ENCODE results near the gene IQGAP3. TPM values are rescaled to one million over a fixed set of nuclear protein-coding genes. Genes with fewer than 3 reads are reported as not detected.

Gene IQGAP3
- polyA plus RNA-seq, 10 donors, result 5.3 to 11.5 (median 7.3) TPM

DNA sequence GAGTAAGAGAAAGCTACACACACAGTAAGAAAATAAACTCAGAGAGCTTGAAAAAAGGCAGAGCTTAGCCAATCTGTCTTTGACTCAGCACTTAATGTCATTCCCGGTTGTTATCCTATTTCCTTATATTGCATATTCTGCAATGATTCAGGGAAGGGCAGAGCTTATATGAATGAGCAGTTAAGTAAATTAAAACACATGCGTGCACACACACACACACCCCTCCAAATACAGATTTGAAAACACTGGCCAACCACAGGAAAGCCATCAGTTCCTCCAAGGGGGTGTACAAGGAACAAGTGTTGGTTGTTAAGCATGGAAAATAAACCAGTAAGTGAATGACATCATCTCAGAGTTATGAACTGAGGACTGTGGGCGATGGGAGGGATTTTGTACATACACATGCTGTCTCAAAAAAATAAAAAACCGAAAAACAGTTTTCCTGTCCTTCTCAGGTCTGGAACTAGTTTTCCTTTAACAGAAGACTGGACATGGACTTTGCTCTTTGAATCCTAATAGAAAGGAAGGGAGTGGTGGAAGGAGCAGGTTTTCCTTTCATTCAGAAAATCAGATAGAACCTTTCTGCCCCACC is 1.0 kb downstream of the IQGAP3 start:
- peak in 2 of 3 donors; percentile 60 to 84 for DNase-seq

DNA sequence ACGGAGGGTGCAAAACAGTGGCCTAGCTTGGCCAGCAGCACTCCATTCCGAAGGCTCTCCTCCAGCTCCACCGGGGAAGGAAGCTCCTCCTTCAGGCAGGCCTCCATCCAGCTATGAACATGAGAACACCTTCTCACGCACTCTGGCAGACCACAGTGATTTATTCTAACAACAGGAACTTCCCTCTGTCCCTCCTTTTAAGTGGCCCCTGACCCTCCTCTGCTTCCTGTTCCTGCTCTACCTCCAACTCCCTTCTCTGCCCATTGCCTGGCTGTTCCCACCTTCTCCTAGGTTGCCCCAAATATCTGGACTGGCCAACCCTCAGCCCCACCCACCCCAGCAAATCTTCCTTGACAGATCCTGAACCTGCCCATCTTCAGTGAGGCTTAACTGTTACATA is 5.9 kb downstream of the IQGAP3 start:
- DNase-seq, result no peak

DNA sequence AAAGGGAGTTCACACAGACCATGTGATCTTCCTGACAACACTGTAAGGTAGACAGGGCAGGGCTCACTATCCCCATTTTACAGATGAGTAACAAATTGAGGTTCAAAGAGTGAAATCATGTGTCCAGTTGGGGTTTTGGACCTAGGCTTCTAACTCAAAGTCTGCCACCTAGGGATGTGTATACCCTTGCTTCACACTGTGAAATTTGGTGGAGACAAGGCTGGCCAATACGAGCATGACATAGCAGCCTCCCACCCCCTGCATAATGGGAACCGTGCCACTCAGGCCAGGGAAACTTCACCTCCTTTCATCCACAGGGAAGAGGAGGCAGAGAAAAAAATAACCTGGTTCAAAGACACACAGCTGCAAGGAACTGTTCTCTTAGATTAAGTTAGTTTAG is 6.8 kb downstream of the IQGAP3 start:
- DNase-seq, result no peak

DNA sequence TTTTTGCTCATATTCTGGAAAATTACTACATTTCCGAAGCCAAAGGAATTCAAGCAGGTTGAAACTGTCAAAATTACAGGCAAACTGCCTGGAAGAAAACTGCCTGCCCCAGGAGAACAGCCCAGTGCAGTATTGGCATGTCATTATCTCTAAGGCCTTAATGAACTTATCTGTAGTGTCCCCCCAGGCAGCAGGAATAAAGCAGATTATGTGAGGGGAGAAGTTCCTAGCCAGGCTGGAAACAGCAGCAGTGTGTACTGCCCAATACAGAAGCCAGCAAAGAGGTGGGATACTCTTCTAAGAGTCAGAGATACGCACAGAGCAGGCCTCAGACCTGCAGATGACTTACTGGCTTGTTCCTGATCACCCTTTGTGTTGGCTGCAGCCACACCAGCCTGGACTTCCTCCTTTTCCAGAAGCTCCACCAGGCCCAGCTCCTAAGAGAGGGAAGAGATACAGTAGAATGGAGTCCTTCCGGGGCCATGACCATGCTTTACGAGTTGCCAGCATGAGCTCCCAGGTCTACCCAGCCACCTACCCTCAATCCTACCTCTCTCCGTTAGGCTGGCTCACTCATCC is 11.7 kb downstream of the IQGAP3 start:
- DNase-seq, result no peak

DNA sequence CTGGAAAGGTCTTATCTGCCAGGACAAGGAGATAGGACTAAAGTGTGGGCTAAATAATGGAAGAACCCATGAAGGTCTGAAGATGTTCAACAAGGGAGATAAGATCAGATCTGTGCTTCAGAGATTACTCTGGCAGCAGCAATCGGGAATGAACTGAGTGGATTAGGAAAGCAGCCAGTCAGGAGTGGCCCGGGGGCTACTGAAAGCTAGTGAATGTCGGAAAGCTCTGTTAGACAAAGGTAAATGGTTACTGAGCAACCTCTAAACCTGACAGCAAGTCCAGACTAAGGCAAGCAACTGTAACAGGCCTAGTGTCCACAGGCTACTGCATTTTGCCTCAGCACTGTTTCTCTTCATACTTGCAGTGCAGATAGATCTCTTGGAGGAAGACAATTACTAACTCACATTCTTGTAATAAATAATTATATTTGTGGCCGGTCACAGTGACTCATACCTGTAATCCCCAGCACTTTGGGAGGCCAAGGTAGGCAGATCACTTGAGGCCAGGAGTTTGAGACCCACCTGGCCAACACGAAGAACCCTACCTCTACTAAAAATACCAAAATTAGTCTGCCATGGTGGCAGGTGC is 12.5 kb downstream of the IQGAP3 start:
- no peak for DNase-seq

DNA sequence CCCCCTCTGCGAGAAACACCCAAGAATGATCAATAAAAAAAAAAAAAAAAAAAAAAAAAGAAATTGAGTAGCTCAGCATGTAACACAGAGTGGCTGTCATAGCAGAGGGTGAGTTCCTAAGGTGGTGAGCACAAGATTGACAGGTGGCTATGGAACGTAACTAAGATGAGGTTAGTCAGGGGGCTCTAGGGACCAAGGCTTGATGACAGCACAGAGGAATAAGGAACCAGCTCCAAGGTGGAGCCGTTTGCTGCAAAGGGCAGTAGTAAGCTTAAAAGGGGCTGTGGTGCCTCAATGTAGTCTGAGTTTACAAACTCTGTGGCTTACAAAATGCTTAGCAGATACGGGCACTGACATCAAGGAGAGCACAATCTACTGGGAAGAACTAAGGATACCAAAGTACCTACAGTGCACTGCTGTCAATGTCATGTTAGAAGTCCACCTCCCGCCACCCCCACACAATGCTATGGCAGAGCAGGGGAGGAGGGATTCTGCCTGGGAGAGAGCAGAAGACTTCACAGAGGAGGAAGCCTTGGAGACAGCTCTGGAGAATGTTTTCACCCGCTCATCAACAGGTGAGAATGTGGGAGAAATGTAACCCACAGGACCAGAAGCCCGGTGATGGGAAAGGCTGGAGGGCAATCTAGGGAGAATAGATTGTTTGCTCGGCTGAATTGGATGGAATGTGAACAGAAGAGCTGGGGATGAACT is 13.1 kb downstream of the IQGAP3 start:
- no peak for DNase-seq

DNA sequence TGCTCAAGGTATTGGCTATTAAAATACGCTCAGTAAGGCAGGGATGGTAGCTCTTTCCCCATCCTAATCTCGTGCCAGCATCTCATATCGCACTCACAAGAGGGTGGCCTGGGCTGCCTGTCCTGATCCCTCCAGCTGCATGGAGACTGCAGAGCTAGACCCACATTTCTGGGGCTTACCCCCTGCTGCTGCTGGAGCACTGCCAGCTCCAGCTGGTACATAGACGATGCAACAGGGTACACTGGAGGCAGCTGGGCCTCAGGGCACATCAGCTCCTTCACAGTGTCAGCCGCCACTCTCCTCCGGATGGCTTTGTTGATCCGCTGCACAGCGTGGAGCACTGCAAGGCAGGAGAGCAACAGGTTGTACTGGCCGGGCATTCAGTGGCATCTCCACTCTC is 16.0 kb downstream of the IQGAP3 start:
- no peak for DNase-seq

DNA sequence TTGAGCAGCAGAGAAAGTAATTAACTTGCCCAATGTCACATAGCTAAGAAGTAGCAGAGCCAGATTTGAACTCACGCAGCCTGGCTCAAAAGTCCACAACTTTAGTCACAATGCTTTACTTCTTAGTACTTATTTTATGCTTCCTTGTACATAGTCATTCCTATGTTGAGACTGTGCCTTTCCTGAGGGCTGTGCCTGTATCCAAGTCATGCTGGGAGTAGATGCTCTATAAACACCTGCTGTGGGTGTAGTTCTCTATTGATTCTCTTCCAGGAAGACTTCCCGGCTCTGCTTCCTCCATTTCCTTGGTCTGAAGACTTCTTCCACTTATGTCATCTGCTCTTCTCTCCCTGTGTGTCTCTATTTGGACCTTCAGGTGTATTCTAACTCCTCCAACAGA is 16.6 kb downstream of the IQGAP3 start:
- no peak for DNase-seq

DNA sequence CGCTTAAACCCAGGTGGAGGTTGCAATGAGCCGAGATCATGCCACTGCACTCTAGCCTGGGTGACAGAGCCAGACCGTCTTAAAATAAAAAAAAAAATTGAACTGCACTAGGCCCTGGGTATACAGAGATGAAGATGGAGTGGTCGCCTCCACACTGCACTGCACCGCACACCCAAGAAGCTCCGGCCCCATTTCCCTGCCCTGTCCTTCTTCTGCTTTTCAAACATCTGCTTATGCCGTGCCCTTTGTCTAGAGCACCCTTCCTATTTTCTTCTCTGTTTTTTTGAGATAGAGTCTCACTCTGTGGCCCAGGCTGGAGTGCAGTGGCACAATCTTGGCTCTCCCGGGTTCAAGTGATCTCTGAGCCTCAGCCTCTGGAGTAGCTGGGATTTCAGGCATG is 17.4 kb downstream of the IQGAP3 start:
- DNase-seq, result no peak

DNA sequence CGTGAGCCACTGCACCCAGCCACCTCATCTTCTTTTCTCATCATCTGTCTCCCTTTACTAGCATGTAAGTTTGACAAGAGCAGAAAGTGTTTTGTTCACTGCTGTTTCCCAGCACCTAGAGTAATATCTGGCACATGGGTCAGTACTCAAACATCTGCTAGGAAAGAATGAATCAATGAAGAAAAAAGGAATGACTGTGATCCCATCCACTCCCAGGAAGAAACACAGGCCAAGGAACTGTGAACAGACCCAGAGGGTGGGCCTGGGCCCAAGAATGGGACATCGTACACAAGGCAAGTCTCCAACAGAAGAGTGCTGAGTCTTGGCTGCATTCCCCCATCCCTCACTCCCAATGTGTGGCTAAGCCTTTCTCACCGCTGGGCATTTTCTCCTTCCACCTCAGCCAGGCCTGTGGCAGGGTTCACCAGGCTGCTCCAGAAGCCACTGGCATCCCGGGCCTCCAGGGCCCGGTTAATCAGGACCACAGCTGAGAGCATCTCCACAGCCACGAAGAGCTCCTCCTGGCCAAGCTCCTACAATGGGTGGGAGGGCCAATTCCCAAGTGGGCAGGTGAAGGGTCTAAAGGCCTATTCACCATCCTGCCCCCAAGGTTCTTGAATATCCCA is 18.4 kb downstream of the IQGAP3 start:
- DNase-seq, result peak in 2 of 3 donors; percentile 42 to 47

DNA sequence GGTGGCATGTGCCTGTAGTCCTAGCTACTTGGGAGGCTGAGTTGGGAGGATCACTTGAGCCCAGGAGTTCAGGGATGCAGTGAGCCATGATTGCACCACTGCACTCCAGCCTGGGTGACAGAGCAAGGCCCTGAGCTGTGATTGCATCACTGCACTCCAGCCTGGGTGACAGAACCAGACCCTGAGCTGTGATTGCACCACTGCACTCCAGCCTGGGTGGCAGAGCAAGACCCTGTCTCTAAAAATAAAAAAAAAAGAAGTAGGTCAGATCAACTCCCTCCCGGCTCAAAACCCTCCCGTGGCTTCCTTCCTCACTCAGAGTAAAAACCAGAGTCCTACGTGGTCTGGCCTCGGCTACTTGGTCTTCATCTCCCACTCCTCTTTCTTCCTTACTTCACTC is 19.4 kb downstream of the IQGAP3 start:
- DNase-seq, result peak in 1 of 3 donors; percentile 20

DNA sequence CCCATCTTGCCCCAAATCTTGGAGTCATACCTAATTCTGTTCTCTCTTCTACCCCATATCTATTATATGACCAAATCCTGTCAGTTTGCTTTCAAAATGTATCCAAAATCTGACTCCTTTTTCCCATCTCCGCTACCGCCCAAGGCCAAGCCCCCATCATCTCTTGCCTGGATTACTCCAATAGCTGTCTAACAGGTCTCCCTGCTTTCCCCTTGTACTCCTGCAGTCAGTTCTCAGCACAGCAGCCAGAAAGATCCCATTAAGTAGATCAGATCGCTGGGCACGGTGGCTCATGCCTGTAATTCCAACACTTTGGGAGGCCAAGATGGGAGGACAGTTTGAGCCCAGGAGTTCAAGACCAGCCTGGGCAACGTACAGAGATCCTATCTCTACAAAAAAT is 19.8 kb downstream of the IQGAP3 start:
- no peak for DNase-seq

DNA sequence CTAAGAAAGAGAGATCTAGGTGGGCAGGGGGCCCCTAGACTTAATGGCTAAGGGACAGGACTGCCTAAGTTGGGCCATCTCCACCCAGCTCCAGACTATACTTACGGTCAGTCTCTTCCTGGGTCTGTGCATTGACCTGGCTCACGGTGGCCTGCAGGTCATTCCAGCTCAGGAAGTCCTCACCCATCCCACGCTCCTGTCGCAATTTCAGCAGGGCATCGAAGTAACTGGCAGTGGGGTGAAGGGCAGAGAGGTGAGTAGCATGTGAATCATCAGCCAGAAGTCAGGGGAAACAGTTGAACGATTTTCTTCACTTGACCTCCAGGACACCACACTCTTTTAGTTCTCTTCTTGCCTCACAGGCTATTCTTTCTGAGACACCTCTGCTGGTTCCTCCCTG is 20.5 kb downstream of the IQGAP3 start:
- DNase-seq, result no peak

DNA sequence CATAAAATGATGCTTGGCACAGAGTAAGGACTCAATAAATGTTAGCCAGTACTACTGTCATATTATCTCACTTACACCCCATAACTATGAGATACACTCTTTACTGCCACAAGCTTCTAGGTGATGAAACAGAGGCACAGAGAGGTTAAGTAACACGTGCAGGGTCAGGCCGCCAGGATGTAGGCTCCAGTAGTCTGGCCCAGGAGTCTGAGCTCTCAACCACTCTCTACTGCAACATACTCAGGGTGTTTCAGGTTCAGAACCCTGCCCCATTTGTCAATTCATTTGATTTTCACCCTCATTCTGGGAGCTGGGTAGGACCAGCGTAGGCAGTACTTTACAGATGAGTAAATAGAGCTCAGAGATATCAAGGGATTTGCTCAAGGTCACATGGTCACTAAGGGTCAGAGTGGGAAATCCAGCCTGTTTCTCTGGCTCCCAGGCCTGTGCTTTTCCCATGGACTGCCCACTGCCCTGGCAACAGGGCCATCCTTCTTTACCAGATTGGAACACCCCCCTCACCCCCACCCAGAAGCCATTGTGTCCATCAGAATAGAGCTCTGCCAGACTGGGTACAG is 21.2 kb downstream of the IQGAP3 start:
- DNase-seq, result no peak

DNA sequence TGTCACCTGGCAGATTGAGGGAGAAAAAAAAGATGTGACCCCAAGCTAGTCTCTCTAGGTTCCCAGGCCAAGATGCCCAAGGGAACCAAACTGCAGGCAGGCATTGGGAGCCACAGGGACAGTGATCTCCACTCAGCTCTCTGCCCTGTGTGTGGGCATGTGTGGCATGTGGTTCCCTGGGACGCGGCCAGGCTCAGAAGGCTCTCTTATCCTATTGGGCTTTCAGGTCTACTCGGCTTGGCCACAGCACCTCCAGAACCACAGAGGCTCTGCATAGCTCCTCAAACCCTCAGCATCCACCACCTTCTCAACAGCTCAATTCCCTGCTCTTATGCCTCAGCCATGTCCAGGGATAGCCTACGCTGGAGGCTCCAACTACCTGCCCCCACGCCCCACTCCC is 22.0 kb downstream of the IQGAP3 start:
- no peak for DNase-seq

DNA sequence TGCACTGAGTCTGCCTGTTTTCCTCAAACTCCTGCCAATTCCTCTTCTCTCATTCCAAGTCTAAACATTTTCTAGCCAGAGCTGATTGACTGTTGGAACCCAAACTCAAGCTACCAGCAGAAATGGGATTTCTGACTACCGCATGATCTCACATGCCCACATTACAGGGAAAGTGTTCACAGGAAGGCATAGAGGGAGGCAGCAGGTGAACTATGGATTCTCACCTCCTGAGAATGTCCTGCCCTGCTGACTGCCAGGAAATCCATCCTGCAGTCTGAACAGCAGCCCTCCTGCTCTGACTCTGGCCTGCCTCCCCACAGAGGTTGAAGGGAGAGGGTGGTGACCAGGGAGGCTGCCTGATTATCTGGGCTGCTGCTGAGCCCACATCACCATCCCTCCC is 22.5 kb downstream of the IQGAP3 start:
- DNase-seq, result no peak

DNA sequence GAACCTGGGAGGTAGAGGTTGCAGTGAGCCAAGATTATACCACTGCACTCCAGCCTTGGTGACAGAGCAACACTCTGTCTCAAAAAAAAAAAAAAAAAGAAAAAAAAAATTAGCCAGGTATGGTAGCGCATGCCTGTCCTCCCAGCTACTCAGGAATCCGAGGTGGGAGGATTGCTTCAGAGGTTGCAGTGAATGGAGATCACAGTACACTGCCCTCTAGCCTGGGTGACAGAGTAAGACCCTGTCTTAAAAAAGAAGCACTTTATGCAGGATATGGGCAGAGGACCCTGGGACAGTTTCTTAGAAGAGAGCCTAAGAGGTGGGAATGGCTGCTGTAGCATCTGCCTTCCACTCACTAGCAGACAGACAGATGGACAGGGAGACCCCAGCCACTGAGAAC is 23.0 kb downstream of the IQGAP3 start:
- DNase-seq, result no peak

DNA sequence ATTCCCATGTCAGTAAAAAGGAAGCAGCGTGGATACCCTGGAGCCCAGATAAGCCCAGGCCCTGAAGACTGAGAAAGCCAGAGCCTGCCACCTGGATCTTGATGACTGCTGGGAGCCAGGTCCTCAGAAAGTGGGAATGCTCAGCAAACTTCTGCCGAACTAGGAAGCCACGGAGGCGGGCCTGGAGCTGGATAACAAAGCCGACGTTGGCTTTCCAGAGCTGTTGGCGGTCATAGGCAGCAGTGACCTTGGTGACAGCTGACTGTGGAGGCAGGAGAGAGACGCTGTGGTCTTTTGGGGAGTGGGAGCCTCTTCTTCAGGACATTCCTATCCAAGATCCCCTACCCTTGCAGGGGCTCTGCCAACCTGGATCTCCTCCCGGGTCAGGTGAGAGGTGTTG is 24.4 kb downstream of the IQGAP3 start:
- no peak for DNase-seq

DNA sequence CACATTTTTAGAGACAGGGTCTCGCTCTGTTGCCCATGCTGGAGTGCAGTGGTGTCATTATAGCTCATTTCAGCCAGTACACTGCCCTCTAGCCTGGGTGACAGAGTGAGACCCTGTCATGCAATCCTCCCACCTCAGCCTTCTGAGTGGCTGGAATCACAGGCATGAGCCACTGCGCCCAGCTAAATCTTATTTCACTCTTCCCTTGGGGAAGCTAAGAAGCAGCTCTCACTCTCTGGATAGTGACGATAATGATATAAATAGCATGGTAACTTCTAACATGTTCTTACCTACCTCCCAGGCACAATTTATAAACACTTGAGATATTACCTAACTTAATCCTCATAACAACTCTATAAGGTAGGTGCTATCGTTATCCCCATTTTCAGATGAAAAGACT is 24.9 kb downstream of the IQGAP3 start:
- DNase-seq, result no peak

DNA sequence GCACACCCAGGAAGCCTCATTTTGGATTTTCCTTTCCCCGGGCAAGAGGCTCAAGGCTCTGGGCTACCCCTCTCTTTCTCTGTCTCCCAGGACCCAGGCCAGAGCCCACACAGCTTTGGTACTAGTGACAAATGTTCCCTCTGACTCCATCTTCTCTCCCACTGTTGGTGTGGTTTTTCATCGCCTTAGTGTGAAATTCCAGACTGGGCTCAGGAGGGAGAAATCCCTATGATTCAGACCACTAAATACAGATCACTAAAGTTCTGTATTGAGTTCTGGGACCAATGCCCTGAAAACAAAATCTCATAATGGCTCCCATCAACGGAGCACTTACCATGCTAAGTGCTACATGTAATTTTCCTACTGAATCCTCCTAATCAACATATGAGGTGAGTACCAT is 26.1 kb downstream of the IQGAP3 start:
- DNase-seq, result no peak

DNA sequence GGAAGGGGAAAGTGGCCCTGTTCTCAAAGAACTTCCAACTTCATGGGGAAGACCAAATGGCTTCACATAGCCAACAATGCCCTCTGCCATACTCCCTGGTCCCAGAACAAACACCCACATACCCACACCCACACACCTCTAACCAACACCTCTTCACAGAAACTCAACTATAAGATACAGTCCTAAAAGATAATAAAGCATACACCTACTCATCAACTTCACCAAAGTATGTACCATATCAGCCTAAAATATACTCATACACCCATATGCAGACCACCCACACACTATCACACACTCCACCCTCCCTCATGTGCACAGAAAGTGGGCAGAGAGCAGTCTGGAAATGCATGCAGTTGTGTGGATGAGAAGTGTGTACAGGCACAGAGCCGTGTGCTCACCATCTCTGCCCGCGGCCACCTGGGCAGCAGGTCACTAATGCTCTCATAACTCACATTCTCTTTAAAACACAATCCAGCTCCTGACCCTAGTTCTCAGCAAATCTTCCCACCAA is 27.7 kb downstream of the IQGAP3 start:
- DNase-seq, result no peak

DNA sequence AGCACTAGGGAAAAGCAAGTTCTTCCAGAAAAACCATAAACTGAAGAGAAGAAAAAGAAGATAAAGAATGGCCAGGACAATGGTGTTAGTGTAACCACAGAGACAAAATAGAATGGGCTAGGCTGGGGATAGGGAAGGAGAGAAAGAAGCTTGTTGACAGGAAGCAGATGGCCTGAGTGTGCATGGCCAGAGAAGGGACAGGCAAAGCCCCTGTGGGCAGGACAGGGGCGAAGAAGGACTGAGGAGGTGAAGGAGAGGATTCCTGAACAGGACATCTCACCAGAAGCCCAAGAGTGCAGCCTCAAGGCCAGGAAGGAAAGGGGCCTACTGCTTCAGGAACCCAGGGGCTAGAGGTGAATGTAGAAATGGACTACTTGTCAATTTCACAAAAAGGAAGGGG is 29.3 kb downstream of the IQGAP3 start:
- DNase-seq, result no peak

All from muscle of back (tissue), 11 donors.